ENCODE results near the gene RPLP2. TPM values are rescaled to one million over a fixed set of nuclear protein-coding genes. Genes with fewer than 3 reads are reported as not detected.
A peak's percentile ranks its signal among the peaks of the same experiment; 100 is the strongest.

The RPLP2 gene
- polyA plus RNA-seq, 1 experiment: 1,199 TPM

DNA sequence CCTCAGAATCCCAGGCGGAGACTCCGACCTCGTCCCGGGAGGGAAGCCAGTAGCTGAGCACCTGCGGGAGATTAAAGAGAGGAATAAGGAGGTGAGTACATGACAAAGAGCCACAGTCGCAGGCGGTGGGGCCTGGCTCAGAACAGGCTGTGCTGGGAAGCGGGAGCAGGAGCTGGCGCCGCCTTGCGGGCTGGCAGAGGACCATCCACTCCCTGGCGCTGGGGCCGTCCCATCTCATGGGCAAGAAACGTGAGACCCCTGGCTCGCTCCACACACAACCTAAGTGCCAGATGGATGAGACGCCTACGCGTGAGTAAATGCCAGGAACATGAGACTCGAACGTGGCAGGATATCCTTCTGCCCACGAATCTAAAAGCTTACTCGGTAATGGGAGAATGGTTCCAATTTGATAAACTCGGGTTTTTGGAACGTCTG, 26.2 kb upstream of the RPLP2 start:
- Histone ChIP-seq H3K27me3 (ENCODE audit: control insufficient read depth, insufficient read depth, low read length) (no peaks in the 10 kb centered on the region), H3K36me3 (ENCODE audit: control insufficient read depth, insufficient read depth, low read length) (peaks cover 9% of the 10 kb centered on the region), H3K4me3 (ENCODE audit: low read depth, low read length) (no peak overlapping the region)
- TF ChIP-seq, protein P1, sequence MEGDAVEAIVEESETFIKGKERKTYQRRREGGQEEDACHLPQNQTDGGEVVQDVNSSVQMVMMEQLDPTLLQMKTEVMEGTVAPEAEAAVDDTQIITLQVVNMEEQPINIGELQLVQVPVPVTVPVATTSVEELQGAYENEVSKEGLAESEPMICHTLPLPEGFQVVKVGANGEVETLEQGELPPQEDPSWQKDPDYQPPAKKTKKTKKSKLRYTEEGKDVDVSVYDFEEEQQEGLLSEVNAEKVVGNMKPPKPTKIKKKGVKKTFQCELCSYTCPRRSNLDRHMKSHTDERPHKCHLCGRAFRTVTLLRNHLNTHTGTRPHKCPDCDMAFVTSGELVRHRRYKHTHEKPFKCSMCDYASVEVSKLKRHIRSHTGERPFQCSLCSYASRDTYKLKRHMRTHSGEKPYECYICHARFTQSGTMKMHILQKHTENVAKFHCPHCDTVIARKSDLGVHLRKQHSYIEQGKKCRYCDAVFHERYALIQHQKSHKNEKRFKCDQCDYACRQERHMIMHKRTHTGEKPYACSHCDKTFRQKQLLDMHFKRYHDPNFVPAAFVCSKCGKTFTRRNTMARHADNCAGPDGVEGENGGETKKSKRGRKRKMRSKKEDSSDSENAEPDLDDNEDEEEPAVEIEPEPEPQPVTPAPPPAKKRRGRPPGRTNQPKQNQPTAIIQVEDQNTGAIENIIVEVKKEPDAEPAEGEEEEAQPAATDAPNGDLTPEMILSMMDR (IDR thresholded peaks at IDR 0.05; ENCODE audit: insufficient read depth, low read depth, low read length): peak; percentile 90
- ChIA-PET POLR2A (no interaction called here), CTCF (interaction anchor here (0.6 to 2.3 kb wide), 9 partner anchors 10 to 285 kb away, joined by 3 to 9 read pairs (median 6); partner anchors contain the start of gene PIDD1)
- no peak for DNase-seq (ENCODE audit: low read depth)

DNA sequence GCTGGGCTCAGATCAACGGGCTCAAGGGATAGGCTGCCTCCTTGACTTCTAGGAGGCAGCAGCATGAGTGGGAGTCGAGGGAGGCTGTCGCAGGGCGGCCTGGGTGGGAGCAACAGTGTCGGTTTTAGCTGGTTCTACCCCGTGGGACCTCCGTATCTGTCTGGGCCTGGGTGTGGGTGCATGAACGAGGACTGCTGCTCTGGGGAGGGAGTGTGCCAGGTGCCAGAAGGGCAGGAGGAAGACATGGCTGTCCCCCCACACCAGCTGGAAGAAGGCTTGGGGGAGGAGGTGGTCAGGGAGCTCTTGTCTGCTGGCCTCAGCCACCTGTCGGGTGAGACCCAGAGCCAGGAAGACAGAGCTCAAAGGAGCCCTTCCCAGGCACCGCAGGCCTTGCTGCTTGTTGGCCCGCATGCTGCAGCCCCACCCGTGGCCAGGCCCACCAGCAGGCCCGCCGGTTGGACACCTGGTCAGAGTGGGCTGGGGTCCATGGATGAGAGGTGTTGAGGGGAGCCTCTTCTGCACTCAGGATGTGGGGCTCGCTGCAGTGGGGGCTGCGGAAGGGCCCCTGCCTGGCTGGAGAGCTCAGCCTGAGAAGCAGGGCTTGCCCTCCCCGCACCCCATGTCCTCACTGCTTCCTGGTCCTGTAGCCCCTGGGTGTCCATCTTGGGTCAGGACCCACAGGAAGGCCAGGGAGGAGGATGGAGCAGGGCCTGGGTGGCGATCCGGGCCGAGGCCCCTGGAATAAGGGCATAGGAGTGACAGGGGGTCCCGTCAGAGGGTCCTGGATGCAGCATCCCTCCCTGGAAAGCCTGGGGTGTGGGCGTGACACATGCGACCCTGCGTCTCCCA, 23.3 kb upstream of the RPLP2 start:
- TF ChIP-seq, protein P1 (IDR thresholded peaks at IDR 0.05; ENCODE audit: insufficient read depth, low read depth, low read length): no peak
- no peaks in the 10 kb centered on the region for H3K27me3 ChIP-seq (ENCODE audit: control insufficient read depth, insufficient read depth, low read length)
- H3K36me3 ChIP-seq (ENCODE audit: control insufficient read depth, insufficient read depth, low read length): peaks cover 2% of the 10 kb centered on the region
- POLR2A ChIA-PET: no interaction called here
- no peak for DNase-seq (ENCODE audit: low read depth)
- H3K4me3 ChIP-seq (ENCODE audit: low read depth, low read length): no peak overlapping the region
- CTCF ChIA-PET: no interaction called here

DNA sequence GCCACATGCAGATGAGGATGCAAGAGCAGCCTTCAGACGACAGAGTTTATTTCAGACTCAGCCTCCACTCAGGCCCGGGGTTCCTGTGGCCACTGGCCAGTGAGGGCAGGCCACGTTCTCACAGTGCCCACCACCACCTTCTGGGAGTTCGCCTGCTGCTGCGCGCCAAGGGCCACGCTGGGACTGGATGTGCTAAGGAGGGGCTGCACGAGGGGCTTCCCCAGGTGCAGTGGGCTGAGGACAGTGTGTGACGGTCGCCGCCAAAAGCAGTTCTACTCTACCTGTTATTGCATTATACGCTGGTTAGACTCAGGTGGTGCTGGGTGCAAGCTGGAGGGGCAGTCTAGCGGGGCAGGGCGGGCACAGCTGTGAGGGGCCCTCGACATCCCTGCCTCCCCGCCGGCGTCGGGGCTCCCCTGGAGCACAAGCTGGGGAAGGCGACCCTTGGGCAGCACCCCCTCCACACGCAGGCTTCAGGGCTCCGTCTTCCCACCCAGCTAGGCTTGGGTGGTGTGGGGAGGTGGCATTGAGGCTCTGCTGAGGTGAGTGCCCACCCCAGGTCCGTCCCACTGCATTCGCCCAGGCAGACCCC, 22.6 kb upstream of the RPLP2 start:
- Histone ChIP-seq H3K36me3 (ENCODE audit: control insufficient read depth, insufficient read depth, low read length) (peaks cover 2% of the 10 kb centered on the region), H3K27me3 (ENCODE audit: control insufficient read depth, insufficient read depth, low read length) (no peaks in the 10 kb centered on the region), H3K4me3 (ENCODE audit: low read depth, low read length) (no peak overlapping the region)
- POLR2A ChIA-PET: no interaction called here
- TF ChIP-seq, protein P1 (IDR thresholded peaks at IDR 0.05; ENCODE audit: insufficient read depth, low read depth, low read length): no peak
- CTCF ChIA-PET: no interaction called here
- DNase-seq (ENCODE audit: low read depth): no peak

DNA sequence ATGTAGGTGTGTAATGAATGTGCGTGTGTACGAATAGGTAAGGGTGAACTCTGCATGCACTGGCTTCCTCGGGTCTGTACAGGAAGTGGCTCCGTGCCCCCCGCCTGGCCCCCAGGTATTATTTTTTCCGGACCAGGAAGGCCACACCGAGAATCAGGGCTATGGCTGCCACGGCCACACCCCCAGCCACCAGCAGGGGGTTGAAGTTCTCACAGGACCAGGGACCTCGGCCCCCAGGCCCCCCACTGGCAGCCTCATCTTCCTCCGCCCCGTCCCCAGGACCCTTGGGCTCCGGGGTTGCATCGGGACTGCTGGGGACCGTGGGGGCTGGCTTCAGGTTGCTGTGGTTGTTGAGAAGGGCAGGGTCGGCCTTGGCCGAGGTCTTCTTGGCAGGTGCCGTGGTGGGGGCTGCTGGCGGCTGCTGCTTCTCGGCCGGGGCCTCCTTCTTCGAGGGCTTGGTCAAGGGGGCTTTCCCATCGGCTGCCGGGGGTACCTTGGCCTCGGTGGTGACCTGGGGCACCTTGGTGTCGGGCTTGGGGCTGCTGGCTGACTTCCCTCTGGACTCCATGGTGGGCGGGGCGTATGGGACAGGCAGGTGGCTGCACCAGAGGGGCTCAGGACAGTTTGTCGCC, 21.6 kb upstream of the RPLP2 start:
- Histone ChIP-seq H3K36me3 (ENCODE audit: control insufficient read depth, insufficient read depth, low read length) (peaks cover 2% of the 10 kb centered on the region), H3K27me3 (ENCODE audit: control insufficient read depth, insufficient read depth, low read length) (no peaks in the 10 kb centered on the region), H3K4me3 (ENCODE audit: low read depth, low read length) (no peak overlapping the region)
- ChIA-PET CTCF (interaction anchor here (0.5 kb wide), 1 partner anchor 177 kb away, joined by 3 read pairs; no protein-coding TSS in a partner anchor), POLR2A (no interaction called here)
- TF ChIP-seq, protein P1 (IDR thresholded peaks at IDR 0.05; ENCODE audit: insufficient read depth, low read depth, low read length): no peak
- DNase-seq (ENCODE audit: low read depth): no peak

Measured in BJ (cell line).